DND-41 (cell line): ENCODE results near the gene BPIFB2.

Experiments
- EZH2 ChIP-seq: IDR thresholded peaks from 3 replicates; pipeline ENCODE4 v1.6.1; 2012; ENCODE audit warnings: borderline replicate concordance, low read depth, mild to moderate bottlenecking, moderate library complexity, low read length, inconsistent platforms; ENCODE audit not compliant: severe bottlenecking
- TF ChIP-seq, protein P1 (sequence below): IDR thresholded peaks from 2 replicates; pipeline ENCODE4 v1.5.1; 2012; ENCODE audit warnings: borderline replicate concordance, low read length, moderate library complexity, mild to moderate bottlenecking; ENCODE audit not compliant: poor library complexity, severe bottlenecking; ENCODE audit errors: extremely low read depth

GRCh38 chr20:33038243-33038642 lies 30.7 kb downstream of the BPIFB2 start:
- TF ChIP-seq, protein P1, sequence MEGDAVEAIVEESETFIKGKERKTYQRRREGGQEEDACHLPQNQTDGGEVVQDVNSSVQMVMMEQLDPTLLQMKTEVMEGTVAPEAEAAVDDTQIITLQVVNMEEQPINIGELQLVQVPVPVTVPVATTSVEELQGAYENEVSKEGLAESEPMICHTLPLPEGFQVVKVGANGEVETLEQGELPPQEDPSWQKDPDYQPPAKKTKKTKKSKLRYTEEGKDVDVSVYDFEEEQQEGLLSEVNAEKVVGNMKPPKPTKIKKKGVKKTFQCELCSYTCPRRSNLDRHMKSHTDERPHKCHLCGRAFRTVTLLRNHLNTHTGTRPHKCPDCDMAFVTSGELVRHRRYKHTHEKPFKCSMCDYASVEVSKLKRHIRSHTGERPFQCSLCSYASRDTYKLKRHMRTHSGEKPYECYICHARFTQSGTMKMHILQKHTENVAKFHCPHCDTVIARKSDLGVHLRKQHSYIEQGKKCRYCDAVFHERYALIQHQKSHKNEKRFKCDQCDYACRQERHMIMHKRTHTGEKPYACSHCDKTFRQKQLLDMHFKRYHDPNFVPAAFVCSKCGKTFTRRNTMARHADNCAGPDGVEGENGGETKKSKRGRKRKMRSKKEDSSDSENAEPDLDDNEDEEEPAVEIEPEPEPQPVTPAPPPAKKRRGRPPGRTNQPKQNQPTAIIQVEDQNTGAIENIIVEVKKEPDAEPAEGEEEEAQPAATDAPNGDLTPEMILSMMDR: no peak
- TF ChIP-seq EZH2: no peak
